Endothelial cell of umbilical vein (primary cell): ENCODE results near the gene TP73. TPM values are rescaled to one million over a fixed set of nuclear protein-coding genes. Genes with fewer than 3 reads are reported as not detected.

Experiments used
- BruUV-seq: library from RNA; stranded (reverse); fragments of 400-500 nt; replicated peaks from 2 replicates; lab custom pipeline; 2021; lab: Mats Ljungman, UMichigan
- CTCF ChIA-PET: fragments of 300-600, 350-600 bp; sonication (Branson Sonifier 250); formaldehyde crosslinking; loops from one replicate; lab custom pipeline; 2021; ENCODE audit warnings: antibody characterized with exemption, inconsistent platforms; lab: Charles Lee
- POLR2A ChIA-PET: fragments of 300-600, 350-600 bp; sonication (Branson Sonifier 250); formaldehyde crosslinking; loops from one replicate; lab custom pipeline; 2021; ENCODE audit warnings: antibody characterized with exemption, inconsistent platforms; lab: Charles Lee
- DNase-seq: peaks from one replicate; pipeline ENCODE4 v3.0.0-alpha.2; 2011; ENCODE audit warnings: low read depth, low spot score
- FAIRE-seq: peaks from 2 replicates; lab custom pipeline; 2011; peaks lifted over from hg19 to GRCh38; lab: Jason Lieb, UNC
- H2AFZ ChIP-seq: 2 replicates; pipeline ENCODE4 v1.6.0; 2012; ENCODE audit warnings: low read depth, low read length, control low read depth, inconsistent platforms
- H3K27ac ChIP-seq: 2 replicates; pipeline ENCODE4 v1.5.1; 2011; ENCODE audit warnings: low read depth, mild to moderate bottlenecking, control low read depth, low read length, moderate library complexity; ENCODE audit not compliant: insufficient read depth
- H3K27me3 ChIP-seq, 2 experiments: 2 replicates each; pipeline versions ENCODE4 v1.6.0 to v1.6.1; 2011; ENCODE audit warnings: low read length in 2 of 2, mixed read lengths in 1 of 2; ENCODE audit not compliant: control insufficient read depth in 2 of 2, insufficient read depth in 2 of 2
- H3K36me3 ChIP-seq, 2 experiments: 2 replicates in 1 of 2; 3 replicates in 1 of 2; pipeline ENCODE4 v1.5.1; 2011; ENCODE audit warnings: low read length in 2 of 2, mild to moderate bottlenecking in 1 of 2, moderate library complexity in 1 of 2; ENCODE audit not compliant: control insufficient read depth in 2 of 2, insufficient read depth in 2 of 2; ENCODE audit errors: extremely low read depth in 1 of 2
- H3K4me1 ChIP-seq: 3 replicates; pipeline ENCODE4 v1.5.1; 2011; ENCODE audit warnings: mild to moderate bottlenecking, low read length; ENCODE audit not compliant: control insufficient read depth, insufficient read depth; ENCODE audit errors: extremely low read depth
- H3K4me2 ChIP-seq: 2 replicates; pipeline ENCODE4 v1.6.1; 2011; ENCODE audit warnings: low read length, control low read depth, mixed read lengths; ENCODE audit not compliant: insufficient read depth
- H3K4me3 ChIP-seq, 3 experiments: fragments of 200-600 bp in 1 of 3; sonication (generic), shearing (Covaris generic) in 1 of 3; replicated peaks in 1 of 3; 2 replicates each; pipeline ENCODE4 v1.5.1; 2011 to 2016; ENCODE audit warnings: control low read depth in 3 of 3, low read length in 3 of 3, mild to moderate bottlenecking in 2 of 3, inconsistent platforms in 1 of 3, low read depth in 1 of 3, moderate library complexity in 1 of 3; ENCODE audit not compliant: insufficient read depth in 1 of 3
- H3K79me2 ChIP-seq: 2 replicates; pipeline ENCODE4 v1.6.0; 2012; ENCODE audit warnings: low read length, inconsistent platforms; ENCODE audit not compliant: control insufficient read depth, insufficient read depth
- H3K9ac ChIP-seq: replicated peaks from 2 replicates; pipeline ENCODE3; 2011; ENCODE audit warnings: low read length, control low read depth; ENCODE audit not compliant: insufficient read depth; ENCODE audit errors: extremely low read depth
- H3K9me1 ChIP-seq: replicated peaks from 3 replicates; pipeline ENCODE4 v1.6.0; 2011; ENCODE audit warnings: mild to moderate bottlenecking, low read length; ENCODE audit not compliant: control insufficient read depth, insufficient read depth; ENCODE audit errors: extremely low read depth
- H3K9me3 ChIP-seq: replicated peaks from 2 replicates; pipeline ENCODE4 v1.5.1; 2012; ENCODE audit warnings: low read length, inconsistent platforms; ENCODE audit not compliant: control insufficient read depth, insufficient read depth
- H4K20me1 ChIP-seq: replicated peaks from 2 replicates; pipeline ENCODE3; 2011; ENCODE audit warnings: mild to moderate bottlenecking, low read length; ENCODE audit not compliant: control insufficient read depth, insufficient read depth; ENCODE audit errors: extremely low read depth
- EZH2 ChIP-seq: IDR thresholded peaks from 2 replicates; pipeline ENCODE4 v1.6.1; 2012; ENCODE audit warnings: borderline replicate concordance, low read depth, mild to moderate bottlenecking, moderate library complexity, low read length, inconsistent platforms; ENCODE audit not compliant: severe bottlenecking
- FOS ChIP-seq: IDR thresholded peaks from 2 replicates; pipeline ENCODE4 v1.6.1; 2011; ENCODE audit warnings: mild to moderate bottlenecking, low read length, moderate library complexity, borderline replicate concordance; ENCODE audit not compliant: insufficient read depth
- GATA2 ChIP-seq: IDR thresholded peaks from 2 replicates; pipeline ENCODE4 v1.7.0; 2011; ENCODE audit warnings: low read depth, mild to moderate bottlenecking, moderate library complexity, mixed read lengths, low read length; ENCODE audit not compliant: insufficient read length, insufficient read depth
- JUN ChIP-seq: IDR thresholded peaks from 2 replicates; pipeline ENCODE4 v1.6.1; 2011; ENCODE audit warnings: borderline replicate concordance, low read depth; ENCODE audit not compliant: insufficient read length, insufficient read depth
- MYC ChIP-seq: IDR thresholded peaks from one replicate; pipeline ENCODE4 v1.6.1; 2011; ENCODE audit warnings: mild to moderate bottlenecking, low read depth, low read length
- POLR2A ChIP-seq: IDR thresholded peaks from 2 replicates; pipeline ENCODE4 v1.6.1; 2012; ENCODE audit warnings: low read depth, mild to moderate bottlenecking, control low read depth, low read length
- POLR2AphosphoS5 ChIP-seq: IDR thresholded peaks from 2 replicates; pipeline ENCODE4 v1.6.1; 2012; ENCODE audit warnings: low read depth, mild to moderate bottlenecking, control low read depth, low read length, moderate library complexity; ENCODE audit not compliant: insufficient read depth
- dilution Hi-C: fragments of 300-500 bp; cut with MboI; formaldehyde crosslinking; loops from one replicate; pipeline ENCODE4 v1.15.0; 2019; ENCODE audit warnings: low sequenced_read_pairs; ENCODE audit not compliant: extremely low pct_ligation_motif_present
- intact Hi-C: fragments of 100-400 bp; cut with micrococcal nuclease; formaldehyde crosslinking; loops from one replicate; pipeline ENCODE4 v1.10.0; 2022
- polyA plus RNA-seq, 4 experiments: library from polyadenylated mRNA; depleted of rRNA in 3 of 4; stranded (reverse) in 3 of 4; unstranded in 1 of 4; fragments of >200 nt; gene quantifications; 2 replicates each; pipeline versions ENCODE4 v1.2.1 to v1.2.3, GENCODE V29; 2011 to 2012; ENCODE audit warnings: missing spikeins in 1 of 4
- total RNA-seq: library from RNA; stranded (reverse); gene quantifications from 2 replicates; pipeline ENCODE4 v1.2.3, GENCODE V29; 2021
- TF ChIP-seq, protein P1 (sequence below): IDR thresholded peaks from 2 replicates; pipeline ENCODE4 v1.6.1; 2011; ENCODE audit not compliant: insufficient read depth, insufficient read length
- TF ChIP-seq, protein P2 (sequence below), 2 donors: IDR thresholded peaks; 1 replicate in 1 of 2; 2 replicates in 1 of 2; pipeline ENCODE4 v1.5.1; 2011; ENCODE audit warnings: low read length in 2 of 2, mild to moderate bottlenecking in 2 of 2, moderate library complexity in 2 of 2, control low read depth in 1 of 2, inconsistent platforms in 1 of 2, low read depth in 1 of 2; ENCODE audit not compliant: insufficient read depth in 1 of 2; ENCODE audit errors: extremely low read depth in 1 of 2

The TP73 gene
- total and polyA plus RNA-seq, 2 donors (not counting 3 experiments of a cell fraction or from before 2014, with no cell fraction given), result 0.03 to 0.15 TPM

DNA sequence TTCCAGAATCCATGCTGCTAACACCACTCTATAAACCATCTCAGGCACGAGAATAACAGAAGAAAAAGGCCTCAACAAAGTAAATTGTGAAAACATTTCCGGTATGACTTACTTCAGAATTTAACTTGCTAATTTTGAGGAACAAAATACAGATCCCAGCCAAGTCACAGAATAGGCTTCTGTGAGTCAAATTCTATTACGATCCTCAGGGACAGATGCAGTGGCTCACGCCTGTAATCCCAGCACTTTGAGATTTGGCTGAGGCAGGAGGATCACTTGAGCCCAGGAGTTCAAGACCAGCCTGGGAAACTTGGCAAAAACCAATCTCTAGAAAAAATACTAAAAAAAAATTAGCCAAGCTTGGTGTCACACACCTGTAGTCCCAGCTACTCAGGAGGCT is 91.1 kb downstream of the TP73 start:
- intact Hi-C loops (no loop called here), dilution Hi-C loops (no loop called here)
- ChIA-PET POLR2A (no interaction called here), CTCF (interaction anchor here (3.7 kb wide), 1 partner anchor 19 kb away, joined by 11 read pairs; no protein-coding TSS in a partner anchor)
- Histone ChIP-seq H3K9me1 (no peaks in the 10 kb centered on the region), H3K4me2 (no peak overlapping the region), H3K36me3 (peaks cover 4 to 19% of the 10 kb centered on the region in 2 experiments), H3K27me3 (no peaks in the 10 kb centered on the region), H3K27ac (no peak overlapping the region), H3K4me3 (no peak overlapping the region), H4K20me1 (no peaks in the 10 kb centered on the region), H3K9me3 (no peaks in the 10 kb centered on the region), H3K4me1 (peaks cover 11% of the 10 kb centered on the region), H3K9ac (no peak overlapping the region), H3K79me2 (peaks cover 5% of the 10 kb centered on the region), H2AFZ (no peak overlapping the region)
- TF ChIP-seq POLR2A (no peak), FOS (no peak), POLR2AphosphoS5 (no peak), JUN (no peak), GATA2 (no peak), MYC (no peak), EZH2 (no peak)
- TF ChIP-seq, protein P1, sequence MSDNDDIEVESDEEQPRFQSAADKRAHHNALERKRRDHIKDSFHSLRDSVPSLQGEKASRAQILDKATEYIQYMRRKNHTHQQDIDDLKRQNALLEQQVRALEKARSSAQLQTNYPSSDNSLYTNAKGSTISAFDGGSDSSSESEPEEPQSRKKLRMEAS, result no peak
- TF ChIP-seq, protein P2, sequence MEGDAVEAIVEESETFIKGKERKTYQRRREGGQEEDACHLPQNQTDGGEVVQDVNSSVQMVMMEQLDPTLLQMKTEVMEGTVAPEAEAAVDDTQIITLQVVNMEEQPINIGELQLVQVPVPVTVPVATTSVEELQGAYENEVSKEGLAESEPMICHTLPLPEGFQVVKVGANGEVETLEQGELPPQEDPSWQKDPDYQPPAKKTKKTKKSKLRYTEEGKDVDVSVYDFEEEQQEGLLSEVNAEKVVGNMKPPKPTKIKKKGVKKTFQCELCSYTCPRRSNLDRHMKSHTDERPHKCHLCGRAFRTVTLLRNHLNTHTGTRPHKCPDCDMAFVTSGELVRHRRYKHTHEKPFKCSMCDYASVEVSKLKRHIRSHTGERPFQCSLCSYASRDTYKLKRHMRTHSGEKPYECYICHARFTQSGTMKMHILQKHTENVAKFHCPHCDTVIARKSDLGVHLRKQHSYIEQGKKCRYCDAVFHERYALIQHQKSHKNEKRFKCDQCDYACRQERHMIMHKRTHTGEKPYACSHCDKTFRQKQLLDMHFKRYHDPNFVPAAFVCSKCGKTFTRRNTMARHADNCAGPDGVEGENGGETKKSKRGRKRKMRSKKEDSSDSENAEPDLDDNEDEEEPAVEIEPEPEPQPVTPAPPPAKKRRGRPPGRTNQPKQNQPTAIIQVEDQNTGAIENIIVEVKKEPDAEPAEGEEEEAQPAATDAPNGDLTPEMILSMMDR (IDR thresholded peaks at IDR 0.05; ENCODE audit: extremely low read depth in 1 of 2, insufficient read depth in 1 of 2, low read depth in 1 of 2, low read length in 2 of 2), result no peak
- DNase-seq, result no peak
- BruUV-seq, result no TSS peak
- FAIRE-seq, result no peak
